ENCODE measurements around the gene CYB5R4. TPM values are rescaled to one million over a fixed set of nuclear protein-coding genes. Genes with fewer than 3 reads are reported as not detected.

Gene CYB5R4
- polyA plus RNA-seq, 1 of the 3 experiments (the other 2 are of a cell fraction): 3.3 TPM

DNA sequence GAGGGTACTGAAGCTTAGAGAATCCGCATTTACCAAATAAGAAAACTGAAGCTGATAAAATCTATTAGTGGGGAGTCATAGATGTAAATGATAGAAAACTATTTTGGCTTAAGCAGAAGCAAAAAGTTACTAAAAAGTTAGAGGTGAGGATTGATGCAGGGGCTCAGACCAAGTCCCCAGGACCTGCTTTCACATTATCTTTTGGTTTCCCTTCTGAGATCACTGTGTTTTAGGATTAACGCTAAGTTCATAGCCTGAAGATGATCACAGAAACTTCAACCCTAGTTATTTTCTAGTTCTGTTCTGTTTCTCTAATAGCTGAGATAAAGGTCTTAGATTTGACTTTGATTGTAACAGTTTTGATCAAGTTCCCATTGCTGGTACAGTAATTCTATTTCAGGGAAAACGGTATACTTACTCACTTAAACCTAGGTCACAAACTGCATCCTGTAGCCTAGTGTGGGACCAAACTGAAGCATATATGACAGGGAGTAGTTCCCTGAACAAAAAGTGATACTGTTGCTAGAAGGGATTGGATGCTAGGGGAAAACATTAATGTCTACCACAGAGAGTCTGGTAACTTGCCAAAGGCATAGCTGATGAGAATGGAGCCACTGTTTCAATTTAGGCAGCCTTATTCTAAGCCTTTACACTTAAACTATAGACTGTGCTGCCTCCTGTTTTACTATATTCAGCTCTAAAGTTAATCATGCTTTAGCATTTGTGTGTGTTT, 13.1 kb downstream of the CYB5R4 start:
- Histone ChIP-seq H3K27me3 (ENCODE audit: insufficient read depth) (no peaks in the 10 kb centered on the region), H3F3A (replicated peaks; ENCODE audit: insufficient read depth) (peaks cover 4% of the 10 kb centered on the region), H3K4me3 (ENCODE audit: low read depth in 2 of 2, low read length in 1 of 2) (no peak overlapping the region), H4K20me1 (ENCODE audit: insufficient read depth) (no peaks in the 10 kb centered on the region), H2AFZ (ENCODE audit: low read depth) (no peak overlapping the region), H3K9me3 (no peaks in the 10 kb centered on the region), H3K4me1 (ENCODE audit: control insufficient read depth in 1 of 2, insufficient read depth in 2 of 2, low read depth in 1 of 2, low read length in 1 of 2) (no peaks in the 10 kb centered on the region; a peak in 1 of 4 replicates), H3K27ac (ENCODE audit: low read depth in 2 of 2, low read length in 1 of 2) (no peak overlapping the region), H3K9me2 (no peaks in the 10 kb centered on the region), H3K36me3 (replicated peaks in 1 of 2; ENCODE audit: control insufficient read depth in 1 of 2, insufficient read depth in 2 of 2, low read length in 1 of 2) (peaks cover 3 to 5% of the 10 kb centered on the region in 2 experiments), H3K9ac (no peak overlapping the region), H3K79me2 (ENCODE audit: insufficient read depth) (0 out of 2 replicates have a peak, but pooled peaks cover 5% of the 10 kb centered on the region), H3K4me2 (no peak overlapping the region)
- 85% methylated on average over 3 of the region's 3 CpGs for WGBS (ENCODE audit: low lambda C conversion rate)
- TF ChIP-seq EP300 (IDR thresholded peaks at IDR 0.05; ENCODE audit: borderline replicate concordance in 1 of 2, low read depth in 1 of 2, low read length in 1 of 2): no peak
- no peak for TF ChIP-seq TAF1 (IDR thresholded peaks at IDR 0.05; ENCODE audit: borderline replicate concordance, low read depth, low read length)
- TF ChIP-seq MEF2A (IDR thresholded peaks at IDR 0.05; ENCODE audit: borderline replicate concordance, low read depth): no peak
- no peak for TF ChIP-seq ELF1 (IDR thresholded peaks at IDR 0.05)
- TF ChIP-seq, protein P1, sequence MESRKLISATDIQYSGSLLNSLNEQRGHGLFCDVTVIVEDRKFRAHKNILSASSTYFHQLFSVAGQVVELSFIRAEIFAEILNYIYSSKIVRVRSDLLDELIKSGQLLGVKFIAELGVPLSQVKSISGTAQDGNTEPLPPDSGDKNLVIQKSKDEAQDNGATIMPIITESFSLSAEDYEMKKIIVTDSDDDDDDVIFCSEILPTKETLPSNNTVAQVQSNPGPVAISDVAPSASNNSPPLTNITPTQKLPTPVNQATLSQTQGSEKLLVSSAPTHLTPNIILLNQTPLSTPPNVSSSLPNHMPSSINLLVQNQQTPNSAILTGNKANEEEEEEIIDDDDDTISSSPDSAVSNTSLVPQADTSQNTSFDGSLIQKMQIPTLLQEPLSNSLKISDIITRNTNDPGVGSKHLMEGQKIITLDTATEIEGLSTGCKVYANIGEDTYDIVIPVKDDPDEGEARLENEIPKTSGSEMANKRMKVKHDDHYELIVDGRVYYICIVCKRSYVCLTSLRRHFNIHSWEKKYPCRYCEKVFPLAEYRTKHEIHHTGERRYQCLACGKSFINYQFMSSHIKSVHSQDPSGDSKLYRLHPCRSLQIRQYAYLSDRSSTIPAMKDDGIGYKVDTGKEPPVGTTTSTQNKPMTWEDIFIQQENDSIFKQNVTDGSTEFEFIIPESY (IDR thresholded peaks at IDR 0.05; ENCODE audit: borderline replicate concordance, low read depth): no peak
- no peak for TF ChIP-seq SIN3A (IDR thresholded peaks at IDR 0.05; ENCODE audit: borderline replicate concordance, low read depth, low read length)
- no peak for TF ChIP-seq NRF1 (IDR thresholded peaks at IDR 0.05; ENCODE audit: low read depth, low read length)
- TF ChIP-seq RCOR1 (IDR thresholded peaks at IDR 0.05; ENCODE audit: low read length): no peak
- TF ChIP-seq TEAD4 (IDR thresholded peaks at IDR 0.05; ENCODE audit: borderline replicate concordance, insufficient read depth): no peak
- POLR2A ChIA-PET: no interaction called here
- DNase-seq: no peak
- CTCF ChIA-PET: no interaction called here

DNA sequence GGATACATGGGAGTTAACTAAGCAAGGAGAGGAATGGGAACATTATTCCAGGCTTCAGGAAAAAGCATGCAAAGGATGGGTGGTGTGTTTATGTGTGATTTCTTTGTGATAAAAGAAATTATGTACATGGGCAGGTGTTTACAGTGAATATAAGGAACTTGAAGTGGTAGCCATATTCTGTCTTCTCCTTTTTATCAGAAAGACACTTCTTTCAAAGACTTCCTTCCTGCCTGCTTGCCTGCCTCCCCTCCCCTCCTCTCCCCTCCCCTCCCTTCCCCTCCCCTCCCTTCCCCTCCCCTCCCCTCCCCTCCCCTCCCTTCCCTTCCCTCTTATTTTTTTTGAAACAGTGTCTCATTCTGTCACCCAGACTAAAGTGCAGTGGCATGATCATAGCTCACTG, 14.4 kb downstream of the CYB5R4 start:
- TF ChIP-seq RFX5 (IDR thresholded peaks at IDR 0.05; ENCODE audit: low read length) (no peak), TCF12 (IDR thresholded peaks at IDR 0.05) (no peak), FOXJ3 (CRISPR knock-in tag; IDR thresholded peaks at IDR 0.05) (no peak), FOSL2 (IDR thresholded peaks at IDR 0.05; ENCODE audit: borderline replicate concordance, low read depth) (no peak), JUND (IDR thresholded peaks at IDR 0.05) (no peak), MEF2A (IDR thresholded peaks at IDR 0.05; ENCODE audit: borderline replicate concordance, low read depth) (no peak), TAF1 (IDR thresholded peaks at IDR 0.05; ENCODE audit: borderline replicate concordance, low read depth, low read length) (no peak), POLR2AphosphoS5 (IDR thresholded peaks at IDR 0.05; ENCODE audit: low read depth, low read length) (no peak)
- ChIA-PET POLR2A (no interaction called here), CTCF (no interaction called here)

More for the DNA sequence above, 14.4 kb downstream of the CYB5R4 start:
- no peak overlapping the region for H3K9ac ChIP-seq
- no peak for DNase-seq
- 0 out of 2 replicates have a peak, but pooled peaks cover 5% of the 10 kb centered on the region for H3K79me2 ChIP-seq (ENCODE audit: insufficient read depth)
- H3K36me3 ChIP-seq (replicated peaks in 1 of 2; ENCODE audit: control insufficient read depth in 1 of 2, insufficient read depth in 2 of 2, low read length in 1 of 2): peaks cover 0 to 3% of the 10 kb centered on the region in 2 experiments
- peaks cover 0 to under 1% of the 10 kb centered on the region in 2 experiments; a peak in 2 of 4 replicates for H3K4me1 ChIP-seq (ENCODE audit: control insufficient read depth in 1 of 2, insufficient read depth in 2 of 2, low read depth in 1 of 2, low read length in 1 of 2)
- H2AFZ ChIP-seq (ENCODE audit: low read depth): no peak overlapping the region
- no peak overlapping the region for H3K4me2 ChIP-seq
- H4K20me1 ChIP-seq (ENCODE audit: insufficient read depth): no peaks in the 10 kb centered on the region
- no peak overlapping the region for H3K4me3 ChIP-seq (ENCODE audit: low read depth in 2 of 2, low read length in 1 of 2)
- H3K9me2 ChIP-seq: no peaks in the 10 kb centered on the region
- no peak overlapping the region for H3K27ac ChIP-seq (ENCODE audit: low read depth in 2 of 2, low read length in 1 of 2)
- H3K9me3 ChIP-seq: no peaks in the 10 kb centered on the region
- no peaks in the 10 kb centered on the region for H3F3A ChIP-seq (replicated peaks; ENCODE audit: insufficient read depth)
- H3K27me3 ChIP-seq (ENCODE audit: insufficient read depth): no peaks in the 10 kb centered on the region
